HuH-7.5 (cell line): ENCODE data around the gene SLC25A39.
"Not testable (repeated sequence)": the region's sequence is repeated elsewhere in the genome, so short reads cannot be mapped to it uniquely, and the experiment has no call there.

ENCODE experiments used
- DNase-seq: peaks from one replicate; pipeline ENCODE4 v3.0.0; 2011; ENCODE audit warnings: low spot score

Gene SLC25A39

DNA sequence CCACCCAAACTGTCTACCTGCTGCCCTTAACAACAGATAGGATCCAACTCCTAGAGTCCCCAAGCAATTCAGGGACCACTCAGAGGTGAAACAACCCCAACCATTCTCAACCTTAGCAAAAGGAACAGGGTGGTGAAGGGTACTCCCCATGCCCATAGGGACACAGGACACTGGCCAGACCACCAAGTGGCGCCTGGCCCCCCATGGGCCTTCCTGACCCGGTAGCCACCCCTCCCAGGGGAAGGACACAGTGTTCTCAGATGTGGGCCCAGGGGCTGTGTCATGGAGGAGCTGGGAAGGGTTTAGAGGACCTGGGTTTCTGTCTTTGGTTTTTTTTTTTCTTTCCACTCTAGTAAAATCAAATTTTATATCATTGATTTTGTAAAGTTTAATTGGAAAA is 9.7 kb upstream of the SLC25A39 start:
- DNase-seq, result no peak

DNA sequence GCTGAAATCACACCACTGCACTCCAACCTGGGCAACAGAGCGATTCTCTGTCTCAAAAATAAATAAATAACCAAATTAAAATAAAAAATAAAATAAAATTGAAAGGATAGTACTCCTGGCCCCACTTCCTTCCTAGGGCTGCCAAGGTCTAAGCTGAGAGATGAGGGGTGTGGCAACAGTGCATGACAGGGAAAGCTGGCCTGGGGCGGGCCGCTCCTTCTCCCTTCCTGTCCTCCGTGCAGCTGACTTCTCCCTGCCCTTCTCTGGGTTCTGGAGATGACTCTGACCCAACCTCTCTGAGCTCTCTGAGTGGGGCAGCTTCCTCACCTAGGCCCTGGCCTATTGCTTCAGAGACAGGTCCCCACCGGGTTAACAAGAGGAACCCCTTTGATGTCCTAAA is 8.7 kb upstream of the SLC25A39 start:
- no peak for DNase-seq

GRCh38 chr17:44331249-44331760 is 6.7 kb upstream of the SLC25A39 start:
- peak; percentile 64 for DNase-seq

DNA sequence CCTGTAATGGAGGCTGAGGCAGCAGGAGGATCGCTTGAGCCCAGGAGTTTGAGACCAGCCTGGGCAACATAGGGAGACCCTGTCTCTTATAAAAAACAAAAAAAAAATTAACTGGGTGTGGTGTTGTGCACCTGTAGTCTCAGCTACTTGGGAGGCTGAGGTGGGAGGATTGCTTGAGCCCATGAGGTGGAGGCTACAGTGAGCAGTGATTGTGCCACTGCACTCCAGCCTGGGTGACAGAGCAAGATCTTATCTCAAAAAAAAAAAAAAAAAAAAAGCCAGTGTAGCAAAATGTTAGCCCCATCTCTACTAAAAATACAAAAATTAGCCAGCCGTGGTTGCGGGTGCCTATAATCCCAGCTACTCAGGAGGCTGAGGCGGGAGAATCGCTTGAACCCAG is 5.6 kb upstream of the SLC25A39 start:
- not testable (repeated sequence) for DNase-seq

DNA sequence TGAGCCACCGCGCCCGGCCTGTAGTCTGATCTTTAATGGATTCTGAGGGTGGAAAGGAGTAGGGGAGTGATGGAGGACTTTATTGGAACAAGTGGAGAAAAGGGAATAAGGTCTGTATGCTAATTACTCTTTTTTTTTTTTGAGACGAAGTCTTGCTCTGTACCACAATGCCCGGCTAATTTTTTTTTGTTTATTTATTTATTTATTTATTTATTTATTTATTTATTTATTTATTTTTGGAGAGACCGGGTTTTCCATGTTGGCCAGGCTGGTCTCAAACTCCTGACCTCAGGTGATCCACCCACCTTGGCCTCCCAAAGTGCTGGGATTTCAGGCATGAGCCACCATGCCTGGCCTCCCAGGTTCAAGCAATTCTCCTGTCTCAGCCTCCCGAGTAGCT is 4.9 kb upstream of the SLC25A39 start:
- DNase-seq, result not testable (repeated sequence)

DNA sequence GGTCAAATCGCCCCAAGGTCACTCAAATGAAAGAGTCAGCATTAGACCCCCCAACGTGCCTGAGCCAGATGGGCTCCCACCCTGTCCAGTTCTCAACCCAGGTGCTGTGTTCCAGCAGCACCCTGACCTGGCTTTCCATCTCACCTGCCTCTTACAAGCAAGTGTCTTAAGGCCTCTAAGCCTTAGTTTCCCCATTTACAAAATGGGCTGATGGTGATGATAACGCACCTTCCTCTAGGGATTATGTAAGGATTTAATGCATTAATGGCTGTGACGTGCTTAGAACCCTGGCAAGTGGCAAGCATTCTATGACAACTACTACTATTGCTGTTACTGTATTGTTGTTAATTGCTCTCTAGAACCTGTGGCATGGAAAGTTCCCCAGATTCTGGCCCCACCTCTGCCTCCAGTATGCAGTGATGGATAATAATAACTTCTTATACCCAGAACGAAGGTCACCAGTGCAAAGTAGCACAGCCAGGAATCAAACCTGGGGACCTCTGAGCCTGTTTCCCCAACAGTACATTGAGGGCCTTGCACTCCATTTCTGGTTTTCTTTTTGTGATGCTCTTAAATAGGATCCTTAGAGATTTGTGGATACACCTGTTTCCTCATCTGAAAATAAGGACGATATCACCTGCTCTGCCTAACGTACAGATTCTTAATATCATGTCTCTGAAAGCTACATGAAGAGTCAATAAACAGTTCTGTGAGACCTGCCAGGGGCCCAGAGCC is 3.3 kb upstream of the SLC25A39 start:
- no peak for DNase-seq

DNA sequence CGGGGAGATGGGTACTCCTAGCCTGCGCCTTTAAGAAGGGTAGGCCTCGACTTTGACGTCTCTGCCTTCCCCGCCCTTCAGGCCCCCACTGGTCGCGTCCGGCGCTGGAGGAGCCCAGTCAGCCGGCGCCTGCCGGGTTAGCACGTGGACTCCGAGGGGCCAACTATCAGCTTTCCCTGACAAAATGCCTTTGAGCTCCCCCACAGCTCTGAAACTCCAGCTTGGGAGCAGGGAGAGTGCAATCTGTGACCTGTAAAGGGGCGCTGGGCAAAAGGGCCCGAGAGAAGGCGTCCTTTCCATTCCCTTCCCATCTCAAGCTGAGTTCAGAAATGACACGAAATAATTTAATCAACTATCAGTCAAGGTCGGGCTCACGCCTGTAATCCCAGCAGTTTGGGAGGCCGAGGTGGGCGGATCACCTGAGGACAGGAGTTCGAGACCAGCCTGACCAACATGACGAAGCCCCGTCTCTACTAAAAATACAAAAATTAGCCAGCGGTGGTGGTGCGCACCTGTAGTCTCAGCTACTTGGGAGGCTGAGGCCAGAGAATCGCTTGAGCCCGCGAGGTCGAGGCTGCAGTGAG is 2.3 kb upstream of the SLC25A39 start:
- DNase-seq, result peak; percentile 87

DNA sequence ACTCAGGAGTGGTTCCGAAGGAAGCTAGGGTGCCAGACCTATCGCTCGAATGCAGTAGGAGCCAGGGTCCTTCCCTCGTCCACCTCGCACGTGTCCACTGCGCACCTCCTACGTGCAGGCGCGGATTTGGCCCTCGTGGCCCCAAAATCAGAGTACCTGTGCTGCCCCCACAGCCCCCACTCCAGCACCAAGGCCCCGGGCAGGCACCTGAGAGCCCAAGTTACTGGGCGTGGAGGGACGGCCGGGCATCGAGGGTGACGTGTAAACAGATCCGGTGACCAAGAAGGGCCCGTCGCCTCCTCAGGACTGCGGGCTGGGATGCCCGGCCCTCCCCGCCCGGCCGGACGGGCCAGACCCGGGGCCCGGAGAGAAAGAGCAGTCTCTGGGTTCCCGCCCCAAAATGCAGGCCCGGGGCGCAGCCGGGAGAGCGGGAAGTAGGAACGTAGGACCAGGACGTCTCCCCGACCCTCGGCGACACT is 492 bp downstream of the SLC25A39 start:
- no peak for DNase-seq

GRCh38 chr17:44323359-44324091 is 1.1 kb downstream of the SLC25A39 start:
- DNase-seq, result no peak

DNA sequence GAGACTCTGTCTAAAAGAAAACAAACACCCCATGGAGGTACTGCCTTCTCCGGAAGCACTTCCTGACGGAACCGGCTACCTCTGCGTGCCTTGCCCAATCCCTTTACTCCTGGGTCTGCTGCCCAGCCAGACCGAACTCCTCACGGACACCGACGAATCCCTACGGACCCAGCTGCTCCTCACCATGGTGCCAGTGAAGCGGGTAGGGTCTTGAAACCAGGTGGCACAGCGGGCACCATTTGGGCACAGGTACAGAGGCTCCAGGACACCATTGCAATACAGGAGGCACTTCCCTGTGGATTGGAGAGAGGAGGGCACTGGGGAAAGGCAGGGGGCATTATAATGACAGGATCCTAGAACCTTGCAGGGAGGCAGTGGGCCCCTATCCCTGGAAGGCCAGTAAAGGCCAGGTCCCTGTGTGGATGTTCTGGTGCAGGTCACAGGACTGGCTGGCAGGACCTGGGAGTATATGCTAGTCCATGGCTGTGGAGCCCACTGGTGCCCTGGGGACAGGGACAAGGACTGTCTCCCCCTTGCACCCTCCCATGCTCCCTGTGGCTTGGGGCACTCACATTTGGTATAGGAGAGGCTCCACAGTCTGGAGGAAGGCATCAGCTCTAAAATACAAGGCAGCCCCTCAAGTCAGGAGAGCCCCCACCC is 2.3 kb downstream of the SLC25A39 start:
- DNase-seq, result no peak

DNA sequence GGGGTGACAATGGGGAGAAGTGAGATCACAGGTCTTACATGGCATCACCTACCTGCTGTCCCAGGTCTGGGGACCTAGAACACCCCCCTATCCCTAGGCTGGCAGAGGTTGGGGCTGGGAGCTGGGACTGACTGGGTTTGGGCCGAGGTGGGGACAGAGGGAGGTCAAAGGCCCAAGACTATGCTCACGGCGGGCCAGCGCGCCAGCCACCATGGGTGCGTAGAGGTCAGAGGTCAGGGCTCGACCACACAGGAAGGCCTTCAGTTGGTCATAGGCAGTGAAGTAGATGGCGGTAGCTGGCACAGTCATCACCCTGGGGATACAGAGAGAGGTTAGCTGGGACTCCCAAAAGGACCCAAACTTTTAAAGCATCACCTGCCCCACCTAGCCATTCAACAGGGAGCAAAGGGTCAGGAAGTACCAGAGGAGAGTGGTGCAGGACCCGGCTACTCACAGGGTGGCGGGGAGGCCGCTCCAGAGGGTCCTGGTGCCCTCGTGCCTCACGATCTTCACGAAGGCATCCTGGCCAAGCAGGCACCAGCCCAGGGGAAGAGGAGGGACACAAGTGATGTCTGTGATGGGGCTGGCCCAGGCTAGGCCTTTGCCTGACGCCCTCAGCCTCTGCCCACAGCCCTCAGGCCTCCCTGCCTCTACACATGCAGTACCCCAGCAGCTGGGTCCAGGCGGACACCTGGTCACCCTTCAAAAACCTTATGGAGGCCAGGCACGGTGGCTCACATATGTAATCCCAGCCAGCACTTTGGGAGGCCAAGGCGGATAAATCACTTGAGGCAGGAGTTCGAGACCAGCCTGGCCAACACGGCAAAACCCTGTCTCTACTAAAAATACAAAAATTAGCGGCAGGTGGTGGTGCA is 3.1 kb downstream of the SLC25A39 start:
- DNase-seq, result no peak

DNA sequence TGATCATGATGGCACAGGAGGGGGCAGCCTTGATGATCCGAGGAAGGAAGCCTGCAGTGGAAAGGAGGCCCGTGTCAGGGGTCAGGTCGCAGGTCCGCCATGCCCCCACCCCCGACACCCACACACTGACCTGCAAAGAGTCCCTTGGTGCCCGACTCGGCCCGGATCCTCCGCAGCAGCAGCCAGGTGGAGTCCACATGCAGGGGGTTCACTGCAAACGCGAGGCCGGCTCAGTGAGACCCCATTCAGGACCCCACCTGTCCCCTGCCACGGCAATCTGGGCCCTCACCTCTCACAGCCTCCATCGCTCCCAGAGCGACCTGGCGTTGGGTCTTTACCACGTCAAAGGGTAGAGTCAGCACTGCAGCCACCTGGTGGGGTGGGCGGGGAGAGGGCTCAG is 4.6 kb downstream of the SLC25A39 start:
- DNase-seq, result no peak

DNA sequence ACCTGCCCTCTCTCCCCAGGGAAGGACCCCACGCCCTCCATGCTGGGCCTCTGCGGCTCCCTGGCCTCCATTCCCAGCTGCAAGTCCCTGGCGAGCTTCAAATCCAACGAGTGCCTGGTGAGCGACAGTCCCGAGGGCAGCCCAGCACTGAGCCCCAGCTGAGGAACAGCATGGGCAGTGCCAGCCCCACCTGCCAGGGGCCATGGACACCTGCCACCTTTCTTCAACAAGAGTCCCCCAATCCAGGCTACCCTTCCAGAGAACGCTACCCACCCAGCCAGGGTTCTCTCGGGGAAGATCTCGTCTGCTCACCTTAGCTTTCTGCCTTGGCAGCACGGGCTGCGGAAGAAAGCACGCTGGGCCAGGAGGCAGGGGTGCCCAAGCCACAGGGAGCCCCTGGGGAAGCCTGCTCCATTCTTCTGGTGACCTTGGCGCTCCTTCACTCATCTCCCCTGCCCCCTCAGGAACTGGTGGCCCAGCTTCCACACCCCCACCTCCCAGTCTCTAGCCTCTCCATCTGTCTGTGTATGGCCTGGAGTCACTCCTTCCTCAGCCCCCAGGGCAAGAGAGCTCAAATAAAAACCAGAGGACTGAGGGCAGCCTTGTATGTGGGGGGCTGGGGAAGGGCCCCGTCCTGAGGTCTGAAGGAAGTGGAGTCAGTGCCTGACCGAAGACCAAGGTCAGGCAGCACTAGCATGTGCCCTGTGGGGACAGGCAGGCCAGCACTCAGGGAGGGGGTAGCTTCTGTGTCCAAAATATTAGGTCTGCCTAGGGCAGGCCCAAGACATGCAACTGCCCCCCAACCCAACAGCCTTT is 6.3 kb downstream of the SLC25A39 start:
- no peak for DNase-seq

- no peak for DNase-seq
Measured at GRCh38 chr17:44317545-44317944, 7.1 kb downstream of the SLC25A39 start.

DNA sequence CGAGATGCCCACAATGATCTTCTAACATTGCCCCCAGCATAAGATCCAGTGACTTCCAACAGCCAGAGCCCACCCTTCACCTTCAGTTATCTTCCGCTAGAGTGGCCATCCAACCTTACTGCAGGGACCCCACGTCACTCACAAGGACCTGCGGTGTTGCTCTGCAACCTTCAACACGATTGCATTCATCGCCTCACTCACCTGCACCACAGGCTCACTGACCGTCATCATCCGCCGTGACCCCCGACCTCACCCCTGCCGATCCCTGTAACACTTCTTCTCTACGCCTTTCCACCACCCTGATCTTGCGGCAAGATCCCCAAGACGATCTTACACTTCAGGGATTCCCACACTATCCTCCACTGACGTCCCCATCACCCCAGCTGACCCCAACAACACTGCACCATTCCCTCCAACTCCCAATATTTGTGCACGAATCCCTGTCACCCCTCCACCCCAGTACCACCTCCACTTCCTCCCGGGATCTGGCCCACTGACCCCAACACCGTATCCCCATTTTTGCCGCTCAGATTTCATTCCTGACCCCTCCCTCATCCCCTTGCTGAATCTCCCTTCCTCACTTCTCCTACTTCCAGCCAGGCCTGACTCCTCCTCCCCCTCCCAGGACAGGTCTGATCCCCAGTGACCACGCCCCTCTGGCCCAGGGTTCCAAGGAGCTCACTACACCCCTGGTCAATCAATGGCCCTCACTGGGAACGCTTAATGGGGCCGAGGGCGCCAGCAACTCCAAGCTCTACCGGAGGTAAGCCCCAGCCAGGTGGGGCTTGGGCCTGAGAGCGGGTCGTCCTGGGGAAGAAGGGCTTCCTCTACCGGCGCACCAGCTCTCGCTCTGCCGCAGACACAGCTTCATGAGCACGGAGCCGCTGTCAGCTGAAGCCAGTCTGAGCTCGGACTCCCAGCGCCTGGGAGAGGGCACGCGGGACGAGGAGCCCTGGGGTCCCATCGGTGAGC is 8.6 kb downstream of the SLC25A39 start:
- no peak for DNase-seq

- no peak for DNase-seq
Measured at GRCh38 chr17:44314869-44315661, 9.6 kb downstream of the SLC25A39 start.

- no peak for DNase-seq
Measured at GRCh38 chr17:44314524-44314868, 10.1 kb downstream of the SLC25A39 start.

GRCh38 chr17:44314031-44314430 is 10.6 kb downstream of the SLC25A39 start:
- DNase-seq, result no peak
